ENCODE data around the gene AHDC1.
"Not testable (repeated sequence)": the region's sequence is repeated elsewhere in the genome, so short reads cannot be mapped to it uniquely, and the experiment has no call there.

The AHDC1 gene, protein sequence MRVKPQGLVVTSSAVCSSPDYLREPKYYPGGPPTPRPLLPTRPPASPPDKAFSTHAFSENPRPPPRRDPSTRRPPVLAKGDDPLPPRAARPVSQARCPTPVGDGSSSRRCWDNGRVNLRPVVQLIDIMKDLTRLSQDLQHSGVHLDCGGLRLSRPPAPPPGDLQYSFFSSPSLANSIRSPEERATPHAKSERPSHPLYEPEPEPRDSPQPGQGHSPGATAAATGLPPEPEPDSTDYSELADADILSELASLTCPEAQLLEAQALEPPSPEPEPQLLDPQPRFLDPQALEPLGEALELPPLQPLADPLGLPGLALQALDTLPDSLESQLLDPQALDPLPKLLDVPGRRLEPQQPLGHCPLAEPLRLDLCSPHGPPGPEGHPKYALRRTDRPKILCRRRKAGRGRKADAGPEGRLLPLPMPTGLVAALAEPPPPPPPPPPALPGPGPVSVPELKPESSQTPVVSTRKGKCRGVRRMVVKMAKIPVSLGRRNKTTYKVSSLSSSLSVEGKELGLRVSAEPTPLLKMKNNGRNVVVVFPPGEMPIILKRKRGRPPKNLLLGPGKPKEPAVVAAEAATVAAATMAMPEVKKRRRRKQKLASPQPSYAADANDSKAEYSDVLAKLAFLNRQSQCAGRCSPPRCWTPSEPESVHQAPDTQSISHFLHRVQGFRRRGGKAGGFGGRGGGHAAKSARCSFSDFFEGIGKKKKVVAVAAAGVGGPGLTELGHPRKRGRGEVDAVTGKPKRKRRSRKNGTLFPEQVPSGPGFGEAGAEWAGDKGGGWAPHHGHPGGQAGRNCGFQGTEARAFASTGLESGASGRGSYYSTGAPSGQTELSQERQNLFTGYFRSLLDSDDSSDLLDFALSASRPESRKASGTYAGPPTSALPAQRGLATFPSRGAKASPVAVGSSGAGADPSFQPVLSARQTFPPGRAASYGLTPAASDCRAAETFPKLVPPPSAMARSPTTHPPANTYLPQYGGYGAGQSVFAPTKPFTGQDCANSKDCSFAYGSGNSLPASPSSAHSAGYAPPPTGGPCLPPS (N-terminal part only)

DNA sequence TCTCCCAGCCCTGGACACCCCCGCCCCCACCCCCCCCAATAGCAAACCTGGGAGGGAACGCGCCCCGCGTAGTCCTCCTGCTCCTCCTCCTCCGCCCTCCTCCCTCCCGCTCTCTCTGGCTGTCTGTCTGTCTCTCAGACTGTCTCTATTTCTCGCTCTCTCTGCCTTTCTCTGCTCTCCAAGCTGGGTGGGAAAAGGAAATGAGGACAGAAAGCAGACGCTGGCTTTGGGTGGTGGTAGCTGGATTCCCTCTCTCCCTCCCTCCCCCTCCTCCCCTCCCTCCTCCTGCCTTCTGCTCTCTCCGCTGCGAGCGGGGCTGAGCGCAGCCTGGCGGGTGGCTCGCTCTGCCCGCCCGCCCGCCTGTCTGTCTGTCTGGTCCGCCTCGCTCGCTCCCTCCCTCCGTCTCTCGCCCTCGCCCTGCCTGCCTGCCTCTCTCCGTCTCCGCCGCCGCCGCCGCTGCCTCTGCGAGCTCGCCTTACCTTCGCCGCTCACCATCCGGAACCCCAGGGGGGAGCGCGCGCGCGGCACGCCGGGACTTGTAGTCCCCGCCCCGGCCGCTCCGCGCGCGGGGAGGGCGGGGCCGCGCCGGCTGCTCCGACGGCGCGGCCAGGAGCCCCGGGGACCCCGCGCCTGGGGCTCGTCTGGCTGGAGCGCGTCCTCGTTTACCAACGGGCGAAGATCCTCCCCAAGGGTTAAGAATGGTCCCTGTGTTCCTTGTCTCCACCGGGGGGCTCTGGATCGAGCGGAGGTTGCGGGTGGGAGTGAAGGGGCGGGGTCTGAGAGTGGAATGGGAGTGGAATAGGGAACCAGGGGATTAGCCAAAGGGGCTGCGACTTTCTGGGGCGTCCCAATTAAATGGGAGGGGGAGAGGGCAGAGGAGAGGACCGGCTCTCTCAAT, at the start of gene AHDC1:
Gene AHDC1 (minus strand): TSS at position 464 of the 898 bp plus-strand sequence. CDS start 52,029 bp downstream, outside the sequence.
- H3K4me3 Mint-ChIP-seq, result peak within 1 kb of the TSS; percentile 94
- H3K4me1 Mint-ChIP-seq (ENCODE audit: low read depth), result peaks cover 36% of the 10 kb centered on the region
- H3K27ac Mint-ChIP-seq, result peak within 1 kb of the TSS; percentile 84
- H3K36me3 Mint-ChIP-seq (ENCODE audit: low read depth), result peaks cover 1% of the 10 kb centered on the region
- H3K27me3 Mint-ChIP-seq (ENCODE audit: low read depth), result no peaks in the 10 kb centered on the region
- no peaks in the 10 kb centered on the region for H3K9me3 Mint-ChIP-seq

DNA sequence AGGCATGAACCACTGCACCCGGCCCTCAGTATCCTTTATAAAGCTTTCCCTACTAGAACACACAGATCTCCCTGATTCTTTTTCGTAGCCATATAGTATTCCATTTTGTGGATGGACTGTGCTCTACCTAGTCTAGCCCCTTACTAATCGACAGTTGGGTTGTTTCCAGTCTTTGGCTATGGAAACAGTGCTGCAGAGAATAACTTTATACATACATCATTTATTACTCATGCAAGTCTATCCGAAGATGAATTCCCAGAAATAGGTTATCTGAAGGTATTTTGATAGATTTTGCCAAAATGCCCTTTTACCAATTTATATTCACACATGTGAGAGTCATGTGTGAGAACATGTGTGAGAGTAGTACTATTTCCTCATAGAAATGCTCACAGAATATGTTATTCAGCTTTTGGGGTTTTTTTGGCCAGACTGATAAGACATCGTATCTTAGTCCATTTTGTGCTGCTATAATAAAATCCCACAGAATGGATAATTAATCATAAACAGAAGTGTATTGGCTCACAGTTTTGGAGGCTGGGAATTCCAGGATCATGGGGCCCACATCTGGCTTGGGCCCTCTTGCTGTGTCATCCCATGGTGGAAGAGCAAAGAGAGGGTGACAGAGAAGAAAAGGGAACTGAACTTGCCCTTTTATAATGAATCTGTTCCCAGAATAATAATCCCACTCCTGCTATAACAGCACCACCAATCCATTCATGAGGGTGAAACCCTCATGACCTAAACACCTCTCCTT, 48.3 kb upstream of the AHDC1 start:
- Mint-ChIP-seq H3K4me1 (ENCODE audit: low read depth) (peaks cover 36% of the 10 kb centered on the region), H3K9me3 (no peaks in the 10 kb centered on the region), H3K4me3 (no peak overlapping the region), H3K27ac (no peak overlapping the region), H3K36me3 (ENCODE audit: low read depth) (peaks cover 2% of the 10 kb centered on the region), H3K27me3 (ENCODE audit: low read depth) (no peaks in the 10 kb centered on the region)

GRCh38 chr1:27650539-27651175, 46.7 kb upstream of the AHDC1 start:
- no peaks in the 10 kb centered on the region for H3K9me3 Mint-ChIP-seq
- H3K4me1 Mint-ChIP-seq (ENCODE audit: low read depth), result peaks cover 33% of the 10 kb centered on the region
- H3K27me3 Mint-ChIP-seq (ENCODE audit: low read depth), result no peaks in the 10 kb centered on the region
- peaks cover 2% of the 10 kb centered on the region for H3K36me3 Mint-ChIP-seq (ENCODE audit: low read depth)
- H3K27ac Mint-ChIP-seq, result peak overlapping the region; percentile 80
- no peak overlapping the region for H3K4me3 Mint-ChIP-seq

DNA sequence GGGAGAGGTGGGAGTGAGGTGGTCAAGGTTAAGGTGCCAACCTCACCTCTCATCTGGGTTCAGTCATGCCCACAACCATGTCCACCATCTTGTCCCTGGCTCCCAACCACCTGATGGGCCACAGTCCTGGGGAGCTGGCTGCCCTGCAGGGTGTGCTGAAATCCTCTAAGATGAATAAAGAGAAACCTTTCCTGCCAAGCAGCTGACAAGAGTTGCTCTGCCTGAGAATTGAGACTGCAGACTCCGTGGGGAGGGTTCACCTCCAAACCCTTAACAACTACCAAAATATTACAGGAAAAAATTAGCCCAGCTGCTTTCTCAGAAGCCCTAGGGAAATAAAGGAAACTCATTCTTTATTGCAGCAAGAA, 46.2 kb upstream of the AHDC1 start:
- no peaks in the 10 kb centered on the region for H3K27me3 Mint-ChIP-seq (ENCODE audit: low read depth)
- peak overlapping the region; percentile 80 for H3K27ac Mint-ChIP-seq
- no peaks in the 10 kb centered on the region for H3K9me3 Mint-ChIP-seq
- H3K36me3 Mint-ChIP-seq (ENCODE audit: low read depth), result peaks cover 2% of the 10 kb centered on the region
- H3K4me1 Mint-ChIP-seq (ENCODE audit: low read depth), result peaks cover 30% of the 10 kb centered on the region
- H3K4me3 Mint-ChIP-seq, result no peak overlapping the region

DNA sequence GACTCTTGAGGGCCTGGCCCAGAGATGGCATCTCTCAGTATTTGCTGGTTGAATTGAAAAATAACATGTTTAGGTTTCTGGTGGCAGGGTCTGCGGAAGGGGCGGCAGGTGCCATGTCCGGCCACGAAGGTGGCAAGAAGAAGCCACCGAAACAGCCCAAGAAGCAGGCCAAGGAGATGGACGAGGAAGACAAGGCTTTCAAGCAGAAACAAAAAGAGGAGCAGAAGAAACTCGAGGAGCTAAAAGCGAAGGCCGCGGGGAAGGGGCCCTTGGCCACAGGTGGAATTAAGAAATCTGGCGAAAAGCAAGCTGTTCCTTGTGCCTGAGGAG, 45.3 kb upstream of the AHDC1 start:
- peaks cover 30% of the 10 kb centered on the region for H3K4me1 Mint-ChIP-seq (ENCODE audit: low read depth)
- H3K27ac Mint-ChIP-seq, result no peak overlapping the region
- no peaks in the 10 kb centered on the region for H3K36me3 Mint-ChIP-seq (ENCODE audit: low read depth)
- H3K4me3 Mint-ChIP-seq, result no peak overlapping the region
- H3K27me3 Mint-ChIP-seq (ENCODE audit: low read depth), result no peaks in the 10 kb centered on the region
- no peaks in the 10 kb centered on the region for H3K9me3 Mint-ChIP-seq

DNA sequence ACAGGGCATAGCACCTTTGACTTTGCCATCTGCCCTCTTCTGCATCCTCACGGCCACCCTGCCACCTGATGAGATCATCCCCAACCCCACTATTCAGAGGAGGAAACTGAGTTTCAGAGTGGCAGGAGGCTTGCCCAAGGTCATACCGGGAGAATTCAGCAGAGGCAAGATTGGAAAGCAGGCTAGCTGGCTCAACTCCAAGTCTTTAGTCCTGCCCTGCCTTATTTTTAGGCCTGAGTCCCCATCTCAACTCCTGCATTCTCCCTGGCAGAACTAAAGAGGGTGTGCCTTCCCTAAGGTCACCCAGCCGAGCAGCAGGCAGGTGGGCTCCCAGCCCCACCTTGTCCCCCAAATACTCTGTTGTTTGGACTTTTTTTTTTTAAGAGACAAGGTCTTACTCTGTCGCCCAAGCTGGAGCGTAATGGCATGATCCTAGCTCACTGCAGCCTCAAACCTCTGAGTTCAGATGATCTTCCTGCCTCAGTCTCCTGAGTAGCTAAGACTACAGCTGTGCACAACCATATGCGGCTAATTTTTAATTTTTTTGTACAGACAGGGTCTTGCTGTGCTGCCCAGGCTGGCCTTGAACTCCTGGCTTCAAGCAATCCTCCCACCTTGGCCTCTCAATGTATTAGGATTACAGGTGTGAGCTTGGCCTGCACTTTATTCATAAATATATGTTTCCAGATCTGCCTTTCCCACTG, 44.8 kb upstream of the AHDC1 start:
- H3K9me3 Mint-ChIP-seq, result no peaks in the 10 kb centered on the region
- peaks cover 35% of the 10 kb centered on the region for H3K4me1 Mint-ChIP-seq (ENCODE audit: low read depth)
- H3K36me3 Mint-ChIP-seq (ENCODE audit: low read depth), result no peaks in the 10 kb centered on the region
- H3K27ac Mint-ChIP-seq, result no peak overlapping the region
- no peaks in the 10 kb centered on the region for H3K27me3 Mint-ChIP-seq (ENCODE audit: low read depth)
- no peak overlapping the region for H3K4me3 Mint-ChIP-seq

DNA sequence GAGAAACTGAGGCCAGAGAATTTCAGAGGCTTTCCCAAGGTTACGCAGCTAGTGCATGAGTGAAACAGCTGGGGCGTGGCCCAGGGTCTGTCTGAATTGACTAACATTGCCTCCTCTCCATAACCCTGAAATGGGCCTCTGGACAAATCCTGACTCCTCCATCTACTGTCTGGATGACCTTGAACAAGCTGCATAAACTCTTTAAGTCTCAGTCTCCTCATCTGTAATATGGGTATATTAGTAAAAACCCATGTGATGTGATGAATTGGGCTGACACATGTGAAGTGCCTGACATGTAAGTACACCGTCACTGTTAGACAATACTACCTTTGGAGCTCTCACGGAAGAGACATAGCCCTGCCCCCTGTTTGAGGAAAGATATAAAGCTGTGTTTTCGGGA, 43.4 kb upstream of the AHDC1 start:
- H3K4me1 Mint-ChIP-seq (ENCODE audit: low read depth), result peaks cover 39% of the 10 kb centered on the region
- no peaks in the 10 kb centered on the region for H3K27me3 Mint-ChIP-seq (ENCODE audit: low read depth)
- no peak overlapping the region for H3K4me3 Mint-ChIP-seq
- no peak overlapping the region for H3K27ac Mint-ChIP-seq
- no peaks in the 10 kb centered on the region for H3K9me3 Mint-ChIP-seq
- H3K36me3 Mint-ChIP-seq (ENCODE audit: low read depth), result no peaks in the 10 kb centered on the region

DNA sequence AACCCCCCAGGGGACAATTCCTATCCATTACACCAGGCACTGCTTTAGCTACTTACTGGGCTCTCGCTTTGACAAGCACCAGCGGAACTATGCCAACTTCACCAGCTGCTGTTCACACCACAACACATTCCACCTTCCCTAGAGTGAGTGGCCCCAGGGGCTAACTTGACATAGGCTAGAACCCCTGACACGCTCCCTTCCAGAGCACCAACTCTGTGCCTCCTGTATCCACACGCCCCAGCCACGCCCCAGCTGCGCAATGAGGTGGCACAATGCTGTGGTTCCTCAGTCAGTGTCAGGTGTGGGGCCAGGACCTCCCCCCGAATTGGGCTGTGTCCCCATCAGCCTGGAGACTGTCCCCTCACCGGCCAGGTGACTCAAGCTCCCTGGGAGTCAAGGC, 42.7 kb upstream of the AHDC1 start:
- Mint-ChIP-seq H3K4me3 (no peak overlapping the region), H3K27me3 (ENCODE audit: low read depth) (no peaks in the 10 kb centered on the region), H3K4me1 (ENCODE audit: low read depth) (peaks cover 39% of the 10 kb centered on the region), H3K9me3 (no peaks in the 10 kb centered on the region), H3K27ac (no peak overlapping the region), H3K36me3 (ENCODE audit: low read depth) (no peaks in the 10 kb centered on the region)

DNA sequence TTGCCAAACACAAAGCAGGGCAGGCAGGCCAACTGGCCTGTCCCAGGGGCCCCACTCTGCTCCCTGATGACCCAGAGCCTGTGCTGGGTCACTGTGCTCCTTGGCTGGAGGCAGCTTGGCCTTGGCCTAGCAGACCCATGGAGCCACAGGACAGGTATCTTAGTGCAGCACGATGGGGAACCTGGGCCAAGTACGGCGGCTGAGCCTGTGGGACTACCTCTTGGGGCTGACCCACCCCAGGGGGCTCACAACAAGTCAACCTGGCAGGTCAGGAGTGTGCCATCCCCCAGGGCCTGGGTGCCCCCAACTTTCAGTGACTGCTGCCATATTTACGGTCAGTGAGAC, 41.1 kb upstream of the AHDC1 start:
- peaks cover 27% of the 10 kb centered on the region for H3K4me1 Mint-ChIP-seq (ENCODE audit: low read depth)
- no peak overlapping the region for H3K27ac Mint-ChIP-seq
- no peaks in the 10 kb centered on the region for H3K36me3 Mint-ChIP-seq (ENCODE audit: low read depth)
- no peaks in the 10 kb centered on the region for H3K27me3 Mint-ChIP-seq (ENCODE audit: low read depth)
- no peak overlapping the region for H3K4me3 Mint-ChIP-seq
- no peaks in the 10 kb centered on the region for H3K9me3 Mint-ChIP-seq

DNA sequence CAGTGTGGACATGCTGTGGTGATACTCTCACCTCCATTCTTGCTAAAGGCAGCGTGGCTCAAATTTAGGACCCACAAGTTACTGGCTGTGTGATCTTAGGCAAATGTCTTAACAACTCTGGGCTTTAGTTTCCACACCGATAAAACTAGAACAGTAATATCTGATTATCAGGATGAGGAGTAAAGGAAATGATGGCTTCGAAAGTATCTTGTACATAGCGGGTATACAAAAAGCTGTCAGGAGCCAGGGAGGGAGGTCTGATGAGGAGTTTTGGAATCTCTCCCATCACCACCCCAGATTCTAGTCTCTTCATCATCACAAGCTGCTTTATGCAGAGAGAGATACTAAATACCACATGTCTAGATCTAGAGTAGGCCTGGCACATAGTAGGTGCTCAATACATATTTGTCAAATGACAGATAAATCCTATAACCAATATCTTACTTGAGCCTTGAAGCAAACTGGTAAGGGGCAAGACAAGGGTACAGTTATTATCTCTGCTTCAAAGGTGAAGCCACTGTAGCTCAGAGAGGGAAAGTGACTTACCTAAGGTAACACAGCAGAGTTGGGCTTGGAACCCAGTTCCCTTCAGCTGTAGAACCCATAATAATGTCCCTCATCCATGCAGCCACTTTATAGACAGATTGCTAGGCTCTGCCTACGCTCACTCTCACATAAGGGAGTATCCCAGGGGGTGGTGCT, 40.6 kb upstream of the AHDC1 start:
- no peaks in the 10 kb centered on the region for H3K36me3 Mint-ChIP-seq (ENCODE audit: low read depth)
- H3K27ac Mint-ChIP-seq, result no peak overlapping the region

DNA sequence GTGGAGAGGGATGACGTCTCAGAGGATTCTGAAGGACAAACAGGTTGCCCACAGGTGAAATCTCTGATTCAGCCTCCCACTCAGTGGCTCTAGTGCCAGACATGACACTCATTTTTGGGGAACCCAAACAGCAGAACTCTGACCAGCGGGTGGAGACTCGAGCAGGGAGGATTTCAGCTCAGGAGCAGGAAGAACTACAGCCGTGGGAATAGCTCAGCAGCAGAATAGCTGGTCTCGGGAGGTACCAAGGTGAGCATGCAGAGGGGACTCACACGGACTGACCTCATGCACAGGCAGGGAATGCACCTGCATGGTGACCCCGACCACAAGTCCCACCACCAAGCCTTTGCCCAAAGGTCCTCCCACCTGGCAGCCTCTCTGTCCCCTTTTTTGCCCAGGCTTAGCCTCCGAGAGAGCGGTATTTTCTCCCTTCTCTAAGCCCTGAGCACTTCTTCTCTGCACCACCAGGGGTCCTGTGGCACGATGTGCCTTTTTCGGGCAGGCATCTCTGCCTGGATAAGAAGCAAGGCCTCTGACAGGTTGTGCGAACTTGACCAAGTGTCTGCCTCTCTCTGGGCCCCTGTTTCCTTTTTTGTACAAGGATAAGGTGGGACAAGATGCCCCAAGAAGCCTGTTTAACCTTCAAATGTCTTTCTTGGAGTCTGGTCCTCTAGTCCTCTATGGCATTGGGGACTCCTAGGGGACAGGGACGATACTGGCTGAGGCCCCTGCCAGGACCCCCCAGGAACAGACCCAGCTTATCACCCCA, 39.8 kb upstream of the AHDC1 start:
- Mint-ChIP-seq H3K9me3 (no peaks in the 10 kb centered on the region), H3K4me1 (ENCODE audit: low read depth) (peaks cover 21% of the 10 kb centered on the region), H3K27me3 (ENCODE audit: low read depth) (no peaks in the 10 kb centered on the region), H3K4me3 (no peak overlapping the region), H3K36me3 (ENCODE audit: low read depth) (no peaks in the 10 kb centered on the region), H3K27ac (peak overlapping the region; percentile 49)

More for the DNA sequence above, 40.6 kb upstream of the AHDC1 start:
- H3K4me1 Mint-ChIP-seq (ENCODE audit: low read depth), result peaks cover 24% of the 10 kb centered on the region
- no peak overlapping the region for H3K4me3 Mint-ChIP-seq
- H3K27me3 Mint-ChIP-seq (ENCODE audit: low read depth), result no peaks in the 10 kb centered on the region
- no peaks in the 10 kb centered on the region for H3K9me3 Mint-ChIP-seq

DNA sequence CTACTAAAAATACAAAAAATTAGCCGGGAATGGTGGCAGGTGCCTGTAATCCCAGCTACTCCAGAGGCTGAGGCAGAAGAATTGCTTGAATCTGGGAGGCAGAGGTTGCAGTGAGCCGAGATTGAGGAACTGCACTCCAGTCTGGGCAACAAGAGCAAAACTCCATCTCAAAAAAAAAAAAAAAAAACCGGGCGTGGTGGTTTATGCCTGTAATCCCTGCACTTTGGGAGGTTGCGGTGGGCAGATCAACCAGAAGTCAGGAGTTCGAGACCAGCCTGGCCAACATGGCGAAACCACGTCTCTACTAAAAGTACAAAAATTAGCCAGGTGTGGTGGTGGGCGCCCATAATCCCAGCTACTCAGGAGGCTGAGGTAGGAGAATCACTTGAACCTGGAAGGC, 36.6 kb upstream of the AHDC1 start:
- not testable (repeated sequence) for H3K9me3 Mint-ChIP-seq
- peaks cover 26% of the 10 kb centered on the region for H3K4me1 Mint-ChIP-seq (ENCODE audit: low read depth)

More for the DNA sequence above, 36.6 kb upstream of the AHDC1 start:
- not testable (repeated sequence) for H3K27ac Mint-ChIP-seq; H3K36me3 Mint-ChIP-seq (ENCODE audit: low read depth); H3K4me3 Mint-ChIP-seq; H3K27me3 Mint-ChIP-seq (ENCODE audit: low read depth)

Measured in T-helper 1 cell treated with Interleukin-12 subunit alpha and Interleukin-12 subunit beta and Interleukin-4 antibody, amounts not matched to agents 30 μg/mL and 1 μg/mL, for 36 hours (primary cell).